GM21367 (cell line): ENCODE results near the gene NOC2L.

Experiments used
- ATAC-seq: cut with Tn5 transposase; IDR thresholded peaks from one replicate; pipeline ENCODE4 v1.9.1; 2021; ENCODE audit not compliant: unreplicated experiment

Gene NOC2L

DNA sequence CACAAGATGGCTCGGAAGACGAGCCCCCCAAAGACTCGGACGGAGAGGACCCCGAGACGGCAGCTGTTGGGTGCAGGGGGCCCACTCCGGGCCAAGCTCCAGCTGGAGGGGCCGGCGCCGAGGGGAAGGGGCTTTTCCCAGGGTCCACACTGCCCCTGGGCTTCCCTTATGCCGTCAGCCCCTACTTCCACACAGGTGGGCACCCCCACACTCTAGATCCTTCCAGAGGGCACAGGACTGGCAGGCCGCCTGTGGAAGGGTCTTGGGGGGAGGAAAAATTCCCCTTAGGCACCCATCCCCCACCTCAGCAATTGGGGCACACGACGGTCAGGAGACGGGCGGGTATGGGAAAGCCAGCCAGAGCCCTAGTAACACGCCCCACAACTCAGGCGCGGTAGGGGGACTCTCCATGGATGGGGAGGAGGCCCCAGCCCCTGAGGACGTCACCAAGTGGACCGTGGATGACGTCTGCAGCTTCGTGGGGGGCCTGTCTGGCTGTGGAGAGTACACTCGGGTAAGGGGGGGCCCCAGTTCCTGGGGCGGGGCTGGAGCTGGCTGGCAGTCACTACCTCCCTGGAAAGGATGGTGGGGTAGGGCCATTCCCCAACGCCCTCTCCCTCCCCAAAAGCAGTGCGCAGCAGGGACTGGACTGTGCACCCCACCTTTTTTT lies 16.1 kb downstream of the NOC2L start:
- no peak for ATAC-seq

DNA sequence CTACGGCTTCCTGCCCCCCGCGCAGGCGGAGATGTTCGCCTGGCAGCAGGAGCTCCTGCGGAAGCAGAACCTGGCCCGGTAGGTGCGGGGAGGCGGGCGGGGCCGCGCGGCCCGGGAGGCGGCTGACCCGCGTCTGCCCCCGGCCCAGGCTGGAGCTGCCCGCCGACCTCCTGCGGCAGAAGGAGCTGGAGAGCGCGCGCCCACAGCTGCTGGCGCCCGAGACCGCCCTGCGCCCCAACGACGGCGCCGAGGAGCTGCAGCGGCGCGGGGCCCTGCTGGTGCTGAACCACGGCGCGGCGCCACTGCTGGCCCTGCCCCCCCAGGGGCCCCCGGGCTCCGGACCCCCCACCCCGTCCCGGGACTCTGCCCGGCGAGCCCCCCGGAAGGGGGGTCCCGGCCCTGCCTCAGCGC lies 16.6 kb downstream of the NOC2L start:
- no peak for ATAC-seq

DNA sequence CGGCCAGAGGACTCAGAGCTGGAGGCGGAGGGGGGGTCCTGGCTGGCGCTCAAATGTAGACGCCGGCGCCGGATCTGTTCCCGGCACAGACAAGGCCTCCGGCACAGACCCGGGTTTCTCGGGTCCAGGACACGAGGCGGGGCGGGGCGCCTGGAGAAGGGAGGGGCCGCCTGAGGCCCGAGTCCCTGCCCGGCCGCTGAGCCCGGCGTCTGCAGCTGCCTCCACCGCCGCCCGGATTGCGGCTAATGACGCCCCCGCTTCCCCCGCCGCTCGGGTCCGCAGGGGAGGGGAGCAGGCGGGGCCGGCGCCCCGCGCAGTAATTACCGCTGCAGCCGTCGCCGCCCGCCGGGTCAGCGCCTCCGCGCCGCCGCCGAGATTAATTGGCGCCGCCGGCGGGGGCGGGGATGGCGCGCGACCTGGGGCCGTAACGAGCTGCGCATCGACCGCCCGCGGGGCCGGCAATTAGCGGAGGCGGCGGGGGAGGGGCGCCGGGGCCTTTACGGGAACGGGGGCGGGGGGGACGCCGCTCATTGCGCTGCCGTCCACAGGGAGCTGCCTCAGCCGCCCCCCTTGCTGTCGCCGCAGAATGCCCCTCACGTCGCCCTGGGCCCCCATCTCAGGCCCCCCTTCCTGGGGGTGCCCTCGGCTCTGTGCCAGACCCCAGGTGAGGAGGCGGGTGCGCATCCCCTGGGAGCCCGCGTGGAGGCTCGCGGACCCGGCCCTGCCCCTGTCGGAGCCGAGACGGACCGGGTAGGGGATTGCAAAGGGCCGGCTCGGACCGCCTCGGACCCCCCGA lies 17.3 kb downstream of the NOC2L start:
- no peak for ATAC-seq

DNA sequence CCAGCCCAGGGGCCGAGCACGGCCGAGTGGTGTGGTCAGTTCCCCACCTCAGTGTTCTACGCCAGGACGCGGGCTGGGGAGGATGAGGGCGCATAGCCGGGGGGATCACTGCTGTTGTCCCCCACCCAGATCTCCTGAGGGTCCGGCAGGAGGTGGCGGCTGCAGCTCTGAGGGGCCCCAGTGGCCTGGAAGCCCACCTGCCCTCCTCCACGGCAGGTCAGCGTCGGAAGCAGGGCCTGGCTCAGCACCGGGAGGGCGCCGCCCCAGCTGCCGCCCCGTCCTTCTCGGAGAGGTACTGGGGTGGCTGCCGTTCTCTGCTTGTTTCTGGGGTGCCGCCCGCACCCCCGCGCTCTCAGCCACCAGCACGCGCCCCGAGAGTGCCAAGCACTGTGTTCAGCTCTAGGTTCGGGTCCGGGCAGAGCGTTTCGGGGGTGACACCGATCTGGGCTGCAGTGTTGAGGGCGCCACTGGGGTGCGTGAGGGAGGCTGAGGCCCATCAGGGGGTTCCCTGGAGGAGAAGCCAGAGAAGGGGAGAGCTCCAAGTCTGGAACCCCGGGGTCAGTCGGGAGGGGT lies 18.0 kb downstream of the NOC2L start:
- no peak for ATAC-seq

DNA sequence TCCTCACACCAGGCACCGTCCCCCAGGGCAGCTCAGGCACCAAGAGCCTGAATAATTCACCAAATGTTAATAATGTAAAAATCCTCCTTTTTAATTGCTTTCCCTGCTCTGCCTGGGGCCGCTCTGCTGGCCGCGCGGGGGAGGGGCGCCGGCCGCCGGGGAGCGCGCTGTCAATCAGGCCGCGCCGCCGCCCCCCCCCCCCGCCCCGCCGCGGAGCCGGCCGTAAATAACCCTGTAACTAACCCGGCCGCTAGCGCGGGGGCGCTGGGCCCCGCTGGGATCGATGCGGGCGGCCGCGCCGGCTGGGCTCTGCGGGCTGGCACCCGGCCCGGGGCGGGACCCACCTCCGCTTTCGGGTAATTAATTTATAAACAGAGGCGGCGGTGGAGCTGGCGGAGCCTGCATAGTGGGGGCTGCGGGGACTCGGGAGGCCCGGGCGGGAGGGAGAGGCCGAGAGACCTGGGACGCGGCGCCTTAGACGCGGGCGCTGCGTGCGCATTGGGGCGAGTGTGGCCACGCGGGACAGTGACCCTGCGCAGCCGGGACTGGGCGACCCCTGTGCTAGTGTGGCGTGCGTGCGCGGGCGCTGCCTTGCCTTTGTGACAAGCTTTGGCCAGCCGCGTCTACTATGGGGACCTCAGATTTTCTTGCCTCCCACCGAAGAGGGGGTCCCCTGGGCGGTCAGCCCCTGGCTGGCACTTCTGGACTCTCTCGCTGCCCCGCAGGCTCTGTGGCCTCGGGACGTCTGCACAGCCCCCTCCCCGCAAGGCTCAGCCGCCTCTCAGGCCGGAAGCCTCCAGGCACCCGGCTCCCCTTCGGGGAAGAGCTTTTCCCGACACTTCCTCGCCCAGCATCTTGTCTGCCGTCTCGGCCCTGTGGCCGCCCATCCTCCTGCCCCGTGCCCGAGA lies 18.7 kb downstream of the NOC2L start:
- no peak for ATAC-seq

DNA sequence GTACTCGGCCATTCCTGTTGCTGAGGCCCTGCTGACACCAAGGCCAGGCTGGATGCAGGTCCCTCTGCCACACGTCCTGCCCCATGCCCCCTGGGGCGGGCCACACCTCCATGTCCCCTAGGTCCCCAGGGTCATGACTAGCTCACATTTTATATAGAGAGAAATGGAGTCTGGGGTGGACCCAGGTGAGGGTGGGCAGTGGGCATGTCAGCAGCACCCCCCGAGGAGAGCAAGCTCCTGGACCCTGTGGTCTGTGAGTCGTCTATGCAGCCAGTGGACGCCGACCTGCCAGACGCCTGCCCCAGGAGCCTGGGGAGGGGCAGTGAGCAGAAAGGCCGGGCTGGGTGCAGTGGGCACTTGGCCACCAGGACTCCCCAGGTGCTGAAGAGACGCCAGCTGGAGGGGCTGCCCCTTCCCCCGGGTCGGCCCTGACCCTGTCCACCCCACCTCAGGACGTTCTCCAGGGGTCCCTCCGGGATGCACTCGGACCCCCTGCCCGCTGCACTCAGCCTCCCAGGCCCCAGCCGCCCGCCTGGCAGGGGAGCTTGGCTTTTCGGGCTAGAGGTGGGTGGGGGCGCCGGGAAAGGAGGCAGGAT lies 19.4 kb downstream of the NOC2L start:
- ATAC-seq: no peak

DNA sequence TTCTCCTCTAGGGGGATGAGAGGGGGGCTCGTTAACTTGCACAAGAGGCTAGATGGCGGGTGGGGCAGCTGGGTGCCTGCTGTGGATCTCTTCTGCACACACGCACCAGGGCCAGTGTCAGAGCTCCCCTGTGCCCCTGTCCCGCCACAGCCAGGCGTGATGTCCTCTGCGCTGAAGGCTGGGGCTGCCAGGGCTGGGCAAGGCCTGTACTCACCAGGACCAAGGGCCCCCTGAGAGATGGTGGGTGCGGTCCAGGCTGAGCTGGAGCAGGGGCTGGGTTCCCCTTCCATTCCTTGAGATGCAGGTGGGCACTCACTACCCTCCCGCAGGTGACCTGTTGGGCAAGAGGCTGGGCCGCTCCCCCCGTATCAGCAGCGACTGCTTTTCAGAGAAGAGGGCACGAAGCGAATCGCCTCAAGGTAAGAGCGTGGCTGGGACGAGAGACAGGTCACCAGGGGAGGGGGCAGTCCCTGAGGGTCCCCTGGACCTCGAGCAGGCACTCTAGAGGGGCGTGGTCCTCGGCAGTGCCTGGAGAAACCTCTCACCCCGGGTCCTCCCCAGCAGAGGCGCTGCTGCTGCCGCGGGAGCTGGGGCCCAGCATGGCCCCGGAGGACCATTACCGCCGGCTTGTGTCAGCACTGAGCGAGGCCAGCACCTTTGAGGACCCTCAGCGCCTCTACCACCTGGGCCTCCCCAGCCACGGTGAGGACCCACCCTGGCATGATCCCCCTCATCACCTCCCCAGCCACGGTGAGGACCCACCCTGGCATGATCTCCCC lies 20.2 kb downstream of the NOC2L start:
- no peak for ATAC-seq

DNA sequence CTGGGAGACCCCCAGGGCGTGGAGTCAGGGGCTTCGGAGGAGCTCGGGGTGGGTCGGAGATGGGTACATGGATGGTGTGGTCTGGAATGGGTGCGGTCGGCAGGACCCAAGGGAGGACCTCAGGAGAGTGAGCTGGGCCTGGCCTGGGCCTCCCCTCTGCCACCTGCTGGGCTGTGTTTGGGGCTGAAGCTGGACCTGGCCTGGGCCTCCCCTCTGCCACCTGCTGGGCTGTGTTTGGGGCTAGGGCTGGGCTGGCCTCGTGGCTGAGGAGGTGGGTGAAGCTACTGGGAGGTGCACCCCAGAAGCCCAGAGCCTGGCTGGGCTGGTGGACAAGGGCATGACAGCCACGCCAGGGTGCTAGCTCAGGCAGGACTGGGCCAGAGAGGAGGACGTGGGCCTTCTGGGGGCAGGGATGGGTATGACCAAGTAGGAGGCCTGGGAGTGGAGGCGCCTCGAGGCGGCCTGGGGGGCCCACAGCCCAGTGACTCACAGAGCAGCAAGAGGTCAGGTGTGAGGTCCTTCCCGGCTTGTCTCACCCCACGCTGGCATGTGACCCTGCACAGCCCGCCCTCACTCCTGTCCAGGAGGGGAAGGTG lies 20.9 kb downstream of the NOC2L start:
- no peak for ATAC-seq

DNA sequence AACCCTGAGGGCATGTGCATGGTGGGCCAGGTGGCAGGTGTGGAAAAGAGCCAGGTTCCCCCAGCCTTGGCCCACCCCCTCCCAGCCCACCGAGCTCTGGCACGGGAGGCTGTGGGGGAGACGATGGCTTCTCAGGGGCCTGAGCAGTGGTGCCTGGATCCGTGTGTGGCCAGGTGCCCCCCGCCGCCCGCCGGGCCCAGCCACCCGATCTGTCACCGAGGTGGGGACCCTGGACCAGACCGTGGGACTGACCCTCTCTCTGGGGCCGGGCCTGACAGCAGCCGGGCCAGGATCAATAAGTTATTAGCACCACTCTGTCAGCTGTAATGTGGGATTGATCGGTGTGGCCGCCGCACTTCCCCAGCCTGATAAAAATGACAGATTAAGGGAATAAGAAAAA lies 21.5 kb downstream of the NOC2L start:
- ATAC-seq: no peak

DNA sequence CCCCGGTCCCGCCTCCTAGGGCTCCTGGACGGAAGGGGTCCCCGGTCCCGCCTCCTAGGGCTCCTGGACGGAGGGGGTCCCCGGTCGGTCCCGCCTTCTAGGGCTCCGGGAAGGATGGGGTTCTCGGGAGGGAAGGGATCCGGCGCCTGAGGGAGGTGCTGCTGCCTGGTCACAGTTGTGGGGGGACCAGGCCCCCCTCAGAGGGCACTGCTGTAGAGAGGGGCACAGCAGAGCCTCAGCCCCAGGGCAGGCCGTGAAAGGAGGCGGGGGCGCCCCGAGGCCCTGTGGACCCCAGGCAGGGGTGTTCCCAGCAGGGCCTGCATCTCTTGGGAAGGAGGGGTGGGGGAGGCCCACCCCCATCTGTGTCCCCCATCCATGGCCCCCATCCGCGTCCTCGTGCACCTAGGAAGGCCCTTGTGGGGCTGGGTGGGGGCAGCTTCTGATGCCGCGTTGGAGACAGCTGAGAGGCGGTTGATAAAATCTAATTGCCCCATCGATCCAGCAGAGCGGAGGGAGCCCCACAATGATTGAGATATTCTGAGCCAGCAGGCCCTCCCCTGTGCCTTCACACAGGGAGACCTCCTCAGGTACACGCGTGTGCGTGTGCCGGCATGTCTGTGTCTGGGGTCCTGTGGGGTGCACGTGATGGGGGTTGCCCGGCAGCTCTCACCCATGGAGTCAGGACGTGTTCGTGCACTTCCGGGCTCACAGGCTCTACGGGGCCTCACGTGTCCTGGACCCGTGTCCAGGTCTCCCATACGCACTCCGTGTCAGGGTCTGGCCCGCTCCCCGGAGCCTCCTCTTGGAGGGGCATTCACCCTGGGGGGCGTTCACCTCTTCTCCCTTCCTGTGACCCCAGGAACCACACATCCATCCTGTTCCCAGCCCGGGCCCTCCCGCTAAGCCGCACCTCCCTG lies 22.4 kb downstream of the NOC2L start:
- no peak for ATAC-seq

DNA sequence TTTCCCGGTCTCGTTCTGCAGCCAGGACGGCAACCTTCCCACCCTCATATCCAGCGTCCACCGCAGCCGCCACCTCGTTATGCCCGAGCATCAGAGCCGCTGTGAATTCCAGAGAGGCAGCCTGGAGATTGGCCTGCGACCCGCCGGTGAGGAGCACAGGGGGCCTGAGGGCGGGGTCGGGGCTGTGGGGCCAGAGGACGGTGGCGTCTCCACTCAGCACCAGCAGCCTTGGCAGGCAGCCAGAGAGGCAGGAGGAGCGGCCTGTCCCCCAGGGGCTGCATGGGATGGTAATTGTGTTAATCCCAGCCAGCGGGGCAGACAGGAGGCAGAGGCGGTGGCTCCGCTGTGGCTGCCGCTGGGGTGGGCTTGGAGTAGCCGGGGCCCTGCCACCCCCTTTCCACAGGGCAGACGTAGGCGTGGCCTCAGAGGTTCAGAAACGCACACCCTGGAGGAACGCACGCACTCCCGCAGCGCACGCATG lies 23.3 kb downstream of the NOC2L start:
- no peak for ATAC-seq

DNA sequence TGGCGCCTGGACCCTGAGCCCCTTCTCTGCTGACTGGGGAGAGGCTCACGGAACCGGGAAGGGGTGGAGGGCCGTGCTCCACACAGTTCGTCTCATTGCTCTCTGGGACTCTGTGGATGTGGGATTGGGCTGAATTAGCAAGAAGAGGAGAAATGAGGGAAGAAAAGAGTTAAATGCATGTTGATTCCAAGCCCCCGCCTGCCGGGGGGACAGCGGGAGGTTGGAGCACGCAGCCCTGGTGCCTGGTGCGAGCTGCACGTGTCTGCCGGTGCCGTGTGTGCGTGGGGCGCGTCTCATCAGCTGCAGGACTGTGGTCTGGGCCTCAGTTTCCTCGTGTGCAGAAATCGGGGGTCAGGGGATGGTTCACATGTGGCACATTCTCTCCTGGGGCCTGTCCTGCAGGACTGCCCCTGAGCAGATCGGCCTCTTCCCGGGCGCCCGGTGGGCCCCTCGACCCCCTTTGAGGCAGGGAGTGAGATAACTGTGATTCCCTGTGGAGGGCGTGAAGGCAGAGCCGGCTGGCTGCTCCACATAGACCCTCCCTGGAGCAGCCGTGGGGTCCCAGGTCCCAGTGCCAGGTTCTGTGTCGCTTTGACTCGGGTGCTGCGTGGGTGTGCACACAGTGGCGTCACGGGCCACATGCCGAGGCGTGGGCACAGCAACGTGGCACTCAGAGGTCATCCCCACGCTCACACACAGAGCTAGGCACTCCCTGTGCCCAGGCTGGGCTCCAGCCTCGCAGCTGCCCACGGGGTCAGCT lies 23.9 kb downstream of the NOC2L start:
- no peak for ATAC-seq

DNA sequence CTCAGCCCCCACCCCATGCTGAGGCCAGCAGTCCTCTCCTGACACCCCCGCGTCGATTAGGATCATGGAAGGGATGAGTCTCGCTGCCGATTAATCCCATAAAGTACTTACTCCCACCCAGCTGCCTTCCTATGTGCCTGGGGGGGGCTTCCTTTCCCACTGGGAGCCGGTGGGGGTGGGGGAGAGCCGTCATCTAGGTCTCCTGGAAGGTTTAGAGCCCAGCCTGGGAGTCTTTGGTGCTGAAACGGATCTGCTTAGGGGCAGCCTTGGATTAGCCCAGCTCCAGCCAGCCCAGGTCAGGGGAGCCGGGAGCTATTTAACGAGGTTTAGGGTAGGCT lies 25.5 kb downstream of the NOC2L start:
- no peak for ATAC-seq

DNA sequence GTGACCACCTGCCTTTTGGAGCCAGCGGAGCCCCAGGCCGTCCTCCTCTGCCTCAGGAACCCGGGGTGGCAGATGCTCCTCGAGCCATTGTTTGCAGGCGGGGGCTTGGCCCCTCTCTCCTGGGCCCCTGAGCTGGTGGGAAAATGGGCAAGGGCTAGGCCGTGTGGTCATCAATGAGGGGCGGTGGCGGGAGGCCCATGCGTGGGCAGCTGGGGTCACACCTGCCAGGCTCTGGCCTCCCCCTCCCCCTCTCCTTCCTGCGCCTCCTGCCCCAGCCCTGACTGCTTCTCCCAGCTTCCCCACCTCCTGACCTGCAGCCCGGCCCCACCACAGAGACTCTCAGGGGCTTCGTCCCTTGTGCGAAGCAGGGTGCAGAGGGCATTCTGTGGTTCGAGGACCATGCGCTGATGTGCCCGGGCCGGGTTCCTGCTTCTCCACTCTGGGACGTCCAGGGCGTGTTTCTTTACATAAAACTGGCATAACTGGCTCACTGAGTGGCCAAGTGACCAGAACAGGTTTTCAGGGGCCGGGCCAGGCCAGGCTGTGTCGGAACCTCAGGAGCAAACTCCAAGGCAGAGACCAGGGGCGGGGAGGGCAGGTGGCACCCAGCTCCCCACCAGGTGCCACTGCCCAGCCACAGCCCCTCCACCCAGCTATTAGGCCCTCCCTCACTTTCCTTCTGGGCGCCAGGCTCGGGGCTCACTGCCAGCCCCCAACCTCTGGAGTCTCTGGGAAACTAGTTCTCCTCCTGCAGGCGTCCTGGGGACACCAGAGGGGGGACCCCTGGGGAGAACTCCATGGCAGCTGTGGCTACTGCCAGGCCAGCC lies 26.1 kb downstream of the NOC2L start:
- ATAC-seq: no peak

DNA sequence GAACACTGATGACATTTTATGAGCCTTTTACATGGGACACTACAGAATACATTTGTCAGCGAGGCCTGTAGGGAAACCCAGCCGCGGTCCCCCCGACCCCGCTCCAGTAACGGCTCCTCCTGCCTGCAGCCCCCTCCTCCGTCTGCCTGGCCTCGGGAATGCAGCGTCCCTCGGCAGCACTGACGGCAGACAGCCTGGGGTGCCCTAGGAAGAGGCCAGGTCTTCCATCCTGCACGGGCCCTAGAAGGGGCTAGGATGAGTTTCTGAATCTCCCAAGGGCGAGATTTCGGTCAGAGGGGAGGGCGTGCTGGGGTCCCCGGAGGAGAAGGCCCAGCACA lies 26.9 kb downstream of the NOC2L start:
- ATAC-seq: no peak

DNA sequence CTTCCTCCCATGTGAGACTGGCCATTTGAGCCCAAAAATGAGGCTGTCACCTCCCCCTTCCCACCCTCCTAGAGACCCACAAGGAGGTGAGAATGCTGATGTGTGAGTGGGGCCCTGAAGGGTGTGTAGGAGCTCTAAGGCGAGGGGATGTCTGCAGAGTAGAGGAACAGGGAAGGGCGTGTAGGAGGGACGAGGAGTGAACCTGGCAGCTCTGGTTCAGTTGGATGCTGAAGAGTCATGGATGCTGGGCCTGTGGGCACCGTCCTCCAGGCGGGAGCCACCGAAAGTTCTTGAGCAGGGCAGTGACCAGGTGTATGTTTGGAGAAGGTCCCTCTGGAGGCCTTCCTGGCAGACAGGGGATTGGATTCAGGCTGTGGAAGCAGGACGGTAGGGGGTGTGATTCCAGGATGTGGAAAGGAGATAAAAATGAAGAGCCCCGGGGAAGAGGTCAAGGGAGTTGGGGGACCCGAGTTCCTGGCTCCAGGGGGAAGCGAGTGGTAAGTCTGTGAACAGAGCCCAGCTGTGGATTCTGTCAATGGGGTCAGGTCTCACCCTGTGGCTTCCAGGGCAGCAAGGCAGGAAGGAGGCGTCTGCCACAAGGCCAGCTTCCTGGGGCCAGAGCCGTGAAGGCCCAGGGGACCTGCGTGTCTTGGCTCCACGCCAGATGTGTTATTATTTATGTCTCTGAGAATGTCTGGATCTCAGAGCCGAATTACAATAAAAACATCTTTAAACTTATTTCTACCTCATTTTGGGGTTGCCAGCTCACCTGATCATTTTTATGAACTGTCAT lies 27.5 kb downstream of the NOC2L start:
- ATAC-seq: no peak
